Mucosa of rectum (tissue), 2 donors: Measurements from ENCODE around the gene TNFRSF12A.

Experiments
- H3K27ac ChIP-seq, 2 donors: one replicate each; pipeline ENCODE4 v1.7.0; 2013; ENCODE audit warnings: inconsistent platforms in 2 of 2, low read depth in 2 of 2, low read length in 2 of 2
- H3K27me3 ChIP-seq, 2 donors: one replicate each; pipeline ENCODE4 v1.7.0; 2013; ENCODE audit warnings: low read length in 2 of 2; ENCODE audit not compliant: control insufficient read depth in 2 of 2, insufficient read depth in 2 of 2
- H3K36me3 ChIP-seq, 2 donors: one replicate each; pipeline ENCODE4 v1.7.0; 2013; ENCODE audit warnings: low read length in 2 of 2; ENCODE audit not compliant: control insufficient read depth in 2 of 2, insufficient read depth in 2 of 2
- H3K4me1 ChIP-seq, 2 donors: one replicate each; pipeline ENCODE4 v1.7.0; 2013; ENCODE audit warnings: low read length in 2 of 2, mild to moderate bottlenecking in 1 of 2; ENCODE audit not compliant: control insufficient read depth in 2 of 2, insufficient read depth in 2 of 2
- H3K4me3 ChIP-seq, 2 donors: one replicate each; pipeline ENCODE4 v1.7.0; 2013; ENCODE audit warnings: low read length in 2 of 2
- H3K9ac ChIP-seq, 2 donors: one replicate each; pipeline ENCODE4 v1.7.0; 2013; ENCODE audit warnings: low read length in 2 of 2, low read depth in 1 of 2, mild to moderate bottlenecking in 1 of 2
- H3K9me3 ChIP-seq, 2 donors: one replicate each; pipeline ENCODE4 v1.7.0; 2013; ENCODE audit warnings: low read length in 2 of 2; ENCODE audit not compliant: control insufficient read depth in 2 of 2
- donor health status: healthy.
- donor health status: Normal muscosa, but diverticular disease.

The TNFRSF12A gene

GRCh38 chr16:3010510-3010909 is 9.7 kb upstream of the TNFRSF12A start:
- Histone ChIP-seq H3K36me3 (no peaks in the 10 kb centered on the region), H3K27ac (no peak overlapping the region), H3K4me1 (peaks cover 30 to 40% of the 10 kb centered on the region in 2 donors), H3K9me3 (no peaks in the 10 kb centered on the region), H3K9ac (no peak overlapping the region), H3K27me3 (peaks cover 0 to 13% of the 10 kb centered on the region in 2 donors), H3K4me3 (no peak overlapping the region)

DNA sequence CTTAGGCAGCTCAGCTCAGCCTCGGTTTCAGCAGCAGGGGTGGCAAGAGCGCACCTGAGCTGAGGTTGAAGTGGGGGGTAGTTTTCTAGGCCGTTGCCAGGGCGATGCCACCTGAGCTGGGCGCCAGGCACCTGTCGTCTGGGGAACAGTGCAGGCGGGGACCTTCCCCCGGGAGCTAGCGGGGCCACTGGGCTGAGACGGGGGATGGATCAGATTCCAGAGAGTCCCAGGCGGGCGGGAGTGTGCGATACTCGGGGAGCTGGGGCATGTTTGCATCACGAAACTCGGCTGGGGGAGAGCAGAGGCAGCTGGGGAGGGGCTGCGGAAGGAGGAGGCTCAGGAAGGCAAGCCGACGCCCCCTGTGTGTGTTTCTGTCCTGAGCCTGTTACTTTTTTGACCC is 7.9 kb upstream of the TNFRSF12A start:
- peak overlapping the region; percentile 13 to 35 for H3K4me3 ChIP-seq
- H3K9me3 ChIP-seq = no peaks in the 10 kb centered on the region
- H3K27me3 ChIP-seq = peaks cover 0 to 11% of the 10 kb centered on the region in 2 donors
- peaks cover 20 to 25% of the 10 kb centered on the region in 2 donors for H3K4me1 ChIP-seq
- H3K36me3 ChIP-seq = no peaks in the 10 kb centered on the region
- no peak overlapping the region for H3K27ac ChIP-seq
- H3K9ac ChIP-seq = no peak overlapping the region

DNA sequence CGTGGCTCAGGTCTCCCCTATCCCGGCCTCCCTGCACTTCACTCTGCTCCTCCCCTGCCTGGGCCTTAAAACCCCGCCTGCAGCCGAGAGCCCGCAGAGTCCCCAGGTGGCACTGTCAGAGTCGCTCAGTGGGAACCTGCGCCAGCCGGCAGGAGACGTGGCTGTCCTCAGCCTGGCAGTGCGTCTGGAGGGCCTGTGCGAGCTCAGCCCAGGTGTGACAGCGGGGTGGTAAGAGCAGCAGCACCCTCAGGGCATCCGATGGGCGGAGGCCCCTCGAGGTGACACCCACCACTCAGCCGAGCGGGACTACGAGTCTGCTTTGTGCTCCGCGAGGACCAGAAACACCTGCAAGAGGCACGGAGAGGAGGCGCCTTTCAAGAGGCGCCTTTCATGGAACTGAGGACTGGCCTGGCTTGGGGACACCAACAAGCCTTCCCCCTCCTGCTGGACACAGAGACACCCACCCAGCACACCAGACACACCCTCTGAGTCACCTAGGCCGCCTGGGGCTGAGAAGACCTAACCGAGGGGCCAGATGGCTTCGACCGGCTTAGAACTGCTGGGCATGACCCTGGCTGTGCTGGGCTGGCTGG is 7.2 kb upstream of the TNFRSF12A start, which contains the start of gene CLDN9:
Gene CLDN9 (plus strand): TSS at position 96 of the 593 bp plus-strand sequence. CDS start 440 bp downstream, at position 536.
- H3K27me3 ChIP-seq = peaks cover 0 to 11% of the 10 kb centered on the region in 2 donors
- peak within 1 kb of the TSS in 1 of 2 donors; percentile 6 for H3K9ac ChIP-seq
- H3K4me1 ChIP-seq = peaks cover 16 to 19% of the 10 kb centered on the region in 2 donors
- H3K27ac ChIP-seq = no peak within 1 kb of the TSS
- peak within 1 kb of the TSS; percentile 13 to 35 for H3K4me3 ChIP-seq
- H3K9me3 ChIP-seq = no peaks in the 10 kb centered on the region
- no peaks in the 10 kb centered on the region for H3K36me3 ChIP-seq

GRCh38 chr16:3013491-3013951 is 6.6 kb upstream of the TNFRSF12A start:
- peaks cover 4 to 7% of the 10 kb centered on the region in 2 donors for H3K27me3 ChIP-seq
- peaks cover 14 to 17% of the 10 kb centered on the region in 2 donors for H3K4me1 ChIP-seq

GRCh38 chr16:3013998-3014690 is 6.0 kb upstream of the TNFRSF12A start:
- no peak overlapping the region for H3K4me3 ChIP-seq
- H3K27me3 ChIP-seq = peaks cover 5 to 7% of the 10 kb centered on the region in 2 donors
- H3K9ac ChIP-seq = no peak overlapping the region
- no peaks in the 10 kb centered on the region for H3K9me3 ChIP-seq
- no peak overlapping the region for H3K27ac ChIP-seq
- peaks cover 11 to 13% of the 10 kb centered on the region in 2 donors for H3K4me1 ChIP-seq
- no peaks in the 10 kb centered on the region for H3K36me3 ChIP-seq

More at GRCh38 chr16:3013491-3013951, 6.6 kb upstream of the TNFRSF12A start:
- Histone ChIP-seq H3K9ac (no peak overlapping the region), H3K27ac (no peak overlapping the region), H3K36me3 (no peaks in the 10 kb centered on the region), H3K4me3 (no peak overlapping the region), H3K9me3 (no peaks in the 10 kb centered on the region)

DNA sequence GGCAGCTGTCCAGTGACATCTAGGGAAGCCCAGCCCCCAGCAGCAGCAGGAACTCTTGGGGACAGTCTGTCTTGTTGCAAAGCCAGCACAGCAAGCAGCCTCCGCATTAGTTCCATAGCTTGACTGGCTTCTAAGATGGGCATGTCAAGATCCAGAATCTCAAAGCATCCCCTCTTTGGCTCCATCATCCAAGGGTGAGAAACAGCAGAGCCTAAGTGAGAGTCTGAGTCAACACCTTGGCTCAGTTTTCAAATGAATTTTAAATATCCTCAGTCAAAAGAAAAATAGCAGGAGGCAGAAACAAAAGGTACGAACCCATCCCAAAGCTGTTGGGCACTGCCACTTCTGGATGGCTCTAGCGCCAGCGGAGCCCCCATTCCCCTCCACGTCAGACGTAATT is 5.2 kb upstream of the TNFRSF12A start:
- no peaks in the 10 kb centered on the region for H3K9me3 ChIP-seq
- no peak overlapping the region for H3K9ac ChIP-seq
- H3K27me3 ChIP-seq = peaks cover 5 to 7% of the 10 kb centered on the region in 2 donors
- H3K4me1 ChIP-seq = peaks cover 14 to 15% of the 10 kb centered on the region in 2 donors
- H3K4me3 ChIP-seq = no peak overlapping the region
- no peak overlapping the region for H3K27ac ChIP-seq
- no peaks in the 10 kb centered on the region for H3K36me3 ChIP-seq

DNA sequence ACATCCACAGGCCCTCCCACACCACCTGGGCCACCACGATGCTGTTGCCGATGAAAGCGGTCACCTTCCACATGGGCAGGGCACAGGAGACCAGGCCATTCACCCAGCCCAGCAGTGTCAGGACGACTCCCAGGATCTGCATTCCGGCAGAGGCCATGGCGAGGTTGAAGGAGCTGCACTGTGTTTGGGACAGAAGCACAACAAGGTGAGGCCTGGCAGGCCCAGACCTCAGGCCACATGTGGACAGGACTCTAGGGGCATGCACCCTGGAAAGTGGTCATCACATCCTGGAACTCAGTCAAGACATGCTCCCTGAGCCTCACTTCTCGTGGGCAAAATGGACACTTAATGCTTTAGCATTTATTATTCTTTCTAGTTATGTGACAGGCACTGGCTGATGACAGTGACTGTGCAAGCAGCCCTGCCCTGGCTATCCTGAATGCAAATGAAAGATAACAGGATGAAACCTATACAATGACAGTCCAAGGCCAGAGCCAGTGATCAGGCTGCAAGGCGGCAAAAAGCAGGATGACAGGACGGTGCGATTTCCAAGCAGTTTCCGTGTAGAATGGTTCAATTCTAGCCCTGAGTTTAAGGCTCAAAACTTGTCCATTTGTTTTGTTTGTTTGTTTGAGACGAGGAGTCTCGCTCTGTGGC is 4.2 kb upstream of the TNFRSF12A start:
- Histone ChIP-seq H3K9me3 (no peaks in the 10 kb centered on the region), H3K27me3 (peaks cover 5% of the 10 kb centered on the region in 2 donors)

GRCh38 chr16:3017344-3017743 is 2.8 kb upstream of the TNFRSF12A start:
- H3K36me3 ChIP-seq = no peaks in the 10 kb centered on the region
- H3K9me3 ChIP-seq = no peaks in the 10 kb centered on the region
- no peak overlapping the region for H3K27ac ChIP-seq
- no peak overlapping the region for H3K4me3 ChIP-seq
- H3K27me3 ChIP-seq = peaks cover 0 to 5% of the 10 kb centered on the region in 2 donors
- H3K4me1 ChIP-seq = peaks cover 23 to 28% of the 10 kb centered on the region in 2 donors
- no peak overlapping the region for H3K9ac ChIP-seq

More for the DNA sequence above, 4.2 kb upstream of the TNFRSF12A start:
- H3K36me3 ChIP-seq = no peaks in the 10 kb centered on the region
- H3K9ac ChIP-seq = no peak overlapping the region
- H3K4me3 ChIP-seq = no peak overlapping the region
- peaks cover 18 to 19% of the 10 kb centered on the region in 2 donors for H3K4me1 ChIP-seq
- no peak overlapping the region for H3K27ac ChIP-seq

GRCh38 chr16:3017794-3018506 is 2.2 kb upstream of the TNFRSF12A start, which contains the start of gene CLDN6:
TSS of gene CLDN6 (minus strand) at chr16:3018183. CDS start at chr16:3016021, 2,162 bp downstream.
- Histone ChIP-seq H3K27ac (no peak within 1 kb of the TSS), H3K9me3 (no peaks in the 10 kb centered on the region), H3K4me1 (peaks cover 29 to 31% of the 10 kb centered on the region in 2 donors), H3K4me3 (no peak within 1 kb of the TSS), H3K36me3 (no peaks in the 10 kb centered on the region), H3K27me3 (peaks cover 0 to 5% of the 10 kb centered on the region in 2 donors), H3K9ac (peak within 1 kb of the TSS in 1 of 2 donors; percentile 20)
